NCI-H2227 (cell line): ENCODE measurements around the gene F2RL2.

Experiments
- DNase-seq: peaks from one replicate; lab custom pipeline; 2025; ENCODE audit not compliant: unreplicated experiment; lab: John Stamatoyannopoulos, UW

The F2RL2 gene

GRCh38 chr5:76590027-76590426, 33.2 kb downstream of the F2RL2 start:
- no peak for DNase-seq

GRCh38 chr5:76586531-76586930, 36.7 kb downstream of the F2RL2 start:
- no peak for DNase-seq

GRCh38 chr5:76585783-76586217, 37.4 kb downstream of the F2RL2 start:
- no peak for DNase-seq

- DNase-seq: no peak
Observed at GRCh38 chr5:76583163-76584047, 39.8 kb downstream of the F2RL2 start.

GRCh38 chr5:76582230-76583162, 40.7 kb downstream of the F2RL2 start:
- no peak for DNase-seq

GRCh38 chr5:76580981-76581380, 42.2 kb downstream of the F2RL2 start:
- no peak for DNase-seq

GRCh38 chr5:76579166-76579937, 43.9 kb downstream of the F2RL2 start:
- DNase-seq: no peak

GRCh38 chr5:76576996-76577395, 46.2 kb downstream of the F2RL2 start:
- DNase-seq: no peak

GRCh38 chr5:76576450-76576849, 46.8 kb downstream of the F2RL2 start:
- DNase-seq: no peak

GRCh38 chr5:76571559-76571958, 51.6 kb downstream of the F2RL2 start:
- DNase-seq: no peak

- no peak for DNase-seq
Observed at GRCh38 chr5:76570153-76570552, 53.0 kb downstream of the F2RL2 start.
